ENCODE data around the gene KIAA0232.

The KIAA0232 gene

GRCh38 chr4:6929339-6929811, 146.8 kb downstream of the KIAA0232 start:
- Histone ChIP-seq H3K79me2 (peaks cover 21% of the 10 kb centered on the region), H3K9ac (no peak overlapping the region), H3K27ac (no peak overlapping the region)

DNA sequence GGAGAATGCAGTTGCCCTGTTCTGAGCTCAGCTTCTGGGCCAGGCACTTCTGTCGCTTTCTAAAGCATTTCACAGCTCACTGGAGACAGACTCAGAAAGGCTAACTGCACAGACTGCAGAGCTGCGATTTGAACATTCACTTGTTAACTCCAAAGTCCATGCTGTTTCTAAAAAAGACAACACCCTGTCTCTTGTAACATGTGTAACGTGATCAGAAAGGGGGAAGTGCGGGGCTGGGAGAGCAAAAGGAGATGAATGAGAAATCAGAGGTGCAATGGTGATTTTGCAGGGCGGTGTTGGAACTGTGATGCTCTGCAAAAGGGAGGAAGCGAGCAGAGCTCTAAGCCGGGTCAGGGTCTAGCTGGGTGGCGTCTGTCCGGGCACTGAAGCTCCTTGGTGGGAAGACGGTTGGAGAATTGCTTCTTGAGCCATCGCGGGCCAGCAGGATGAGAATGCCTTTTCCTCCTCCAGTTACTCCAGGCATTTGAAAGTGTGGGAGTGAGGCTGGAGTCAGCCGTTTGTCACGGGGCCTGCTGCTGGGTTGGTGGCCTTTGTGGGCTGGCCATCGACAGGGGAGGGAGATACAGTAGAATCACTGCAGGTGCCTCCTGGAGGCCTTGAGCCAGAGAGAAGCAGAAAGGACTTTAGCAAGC, 147.4 kb downstream of the KIAA0232 start:
- no peak overlapping the region for H3K4me2 ChIP-seq (ENCODE audit: low read length)
- TF ChIP-seq, protein P1, sequence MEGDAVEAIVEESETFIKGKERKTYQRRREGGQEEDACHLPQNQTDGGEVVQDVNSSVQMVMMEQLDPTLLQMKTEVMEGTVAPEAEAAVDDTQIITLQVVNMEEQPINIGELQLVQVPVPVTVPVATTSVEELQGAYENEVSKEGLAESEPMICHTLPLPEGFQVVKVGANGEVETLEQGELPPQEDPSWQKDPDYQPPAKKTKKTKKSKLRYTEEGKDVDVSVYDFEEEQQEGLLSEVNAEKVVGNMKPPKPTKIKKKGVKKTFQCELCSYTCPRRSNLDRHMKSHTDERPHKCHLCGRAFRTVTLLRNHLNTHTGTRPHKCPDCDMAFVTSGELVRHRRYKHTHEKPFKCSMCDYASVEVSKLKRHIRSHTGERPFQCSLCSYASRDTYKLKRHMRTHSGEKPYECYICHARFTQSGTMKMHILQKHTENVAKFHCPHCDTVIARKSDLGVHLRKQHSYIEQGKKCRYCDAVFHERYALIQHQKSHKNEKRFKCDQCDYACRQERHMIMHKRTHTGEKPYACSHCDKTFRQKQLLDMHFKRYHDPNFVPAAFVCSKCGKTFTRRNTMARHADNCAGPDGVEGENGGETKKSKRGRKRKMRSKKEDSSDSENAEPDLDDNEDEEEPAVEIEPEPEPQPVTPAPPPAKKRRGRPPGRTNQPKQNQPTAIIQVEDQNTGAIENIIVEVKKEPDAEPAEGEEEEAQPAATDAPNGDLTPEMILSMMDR (IDR thresholded peaks at IDR 0.05) = no peak
- H3K4me3 ChIP-seq (ENCODE audit: low read depth, low read length) = no peak overlapping the region
- H3K9ac ChIP-seq = no peak overlapping the region
- H3K27me3 ChIP-seq (ENCODE audit: control insufficient read depth, insufficient read depth, low read length) = no peaks in the 10 kb centered on the region
- H3K4me1 ChIP-seq = no peaks in the 10 kb centered on the region
- H3K9me3 ChIP-seq (ENCODE audit: control insufficient read depth, low read length) = no peaks in the 10 kb centered on the region
- peaks cover 21% of the 10 kb centered on the region for H3K79me2 ChIP-seq
- no peak overlapping the region for H2AFZ ChIP-seq
- H3K36me3 ChIP-seq (ENCODE audit: control insufficient read depth, insufficient read depth, low read length) = no peaks in the 10 kb centered on the region
- H3K27ac ChIP-seq = no peak overlapping the region

More at GRCh38 chr4:6929339-6929811, 146.8 kb downstream of the KIAA0232 start:
- Histone ChIP-seq H3K4me3 (ENCODE audit: low read depth, low read length) (no peak overlapping the region), H3K9me3 (ENCODE audit: control insufficient read depth, low read length) (no peaks in the 10 kb centered on the region), H3K27me3 (ENCODE audit: control insufficient read depth, insufficient read depth, low read length) (no peaks in the 10 kb centered on the region), H3K36me3 (ENCODE audit: control insufficient read depth, insufficient read depth, low read length) (no peaks in the 10 kb centered on the region), H3K4me2 (ENCODE audit: low read length) (no peak overlapping the region), H3K4me1 (no peaks in the 10 kb centered on the region), H2AFZ (no peak overlapping the region)
- TF ChIP-seq, protein P1 (IDR thresholded peaks at IDR 0.05) = no peak

GRCh38 chr4:6932475-6932874, 149.9 kb downstream of the KIAA0232 start:
- no peak overlapping the region for H3K27ac ChIP-seq
- H3K4me3 ChIP-seq (ENCODE audit: low read depth, low read length) = no peak overlapping the region
- no peak overlapping the region for H2AFZ ChIP-seq
- no peaks in the 10 kb centered on the region for H3K36me3 ChIP-seq (ENCODE audit: control insufficient read depth, insufficient read depth, low read length)
- H3K4me2 ChIP-seq (ENCODE audit: low read length) = no peak overlapping the region
- H3K9me3 ChIP-seq (ENCODE audit: control insufficient read depth, low read length) = no peaks in the 10 kb centered on the region
- no peak overlapping the region for H3K9ac ChIP-seq
- peaks cover 24% of the 10 kb centered on the region for H3K79me2 ChIP-seq
- TF ChIP-seq, protein P1 (IDR thresholded peaks at IDR 0.05) = no peak
- no peaks in the 10 kb centered on the region for H3K27me3 ChIP-seq (ENCODE audit: control insufficient read depth, insufficient read depth, low read length)
- H3K4me1 ChIP-seq = no peaks in the 10 kb centered on the region

DNA sequence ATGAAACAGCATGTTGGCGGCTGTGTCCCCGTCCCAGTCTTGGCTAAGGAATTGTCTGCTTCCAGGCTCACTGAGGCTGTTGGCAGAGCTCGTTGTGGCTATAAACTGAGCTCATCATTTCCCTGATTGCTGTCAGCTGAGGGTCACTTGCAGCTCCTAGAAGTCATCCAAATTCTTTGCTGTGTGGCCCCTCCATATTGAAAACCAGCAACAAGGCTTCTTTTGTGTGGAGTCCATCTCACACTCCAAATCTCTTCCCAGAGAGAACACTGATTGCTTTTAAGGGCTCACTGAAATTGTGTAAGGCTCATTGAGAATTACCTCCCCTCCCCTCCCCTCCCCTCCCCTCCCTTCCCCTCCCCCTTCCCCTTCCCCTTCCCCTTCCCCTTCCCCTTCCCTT, 150.4 kb downstream of the KIAA0232 start:
- Histone ChIP-seq H3K4me3 (ENCODE audit: low read depth, low read length) (no peak overlapping the region), H3K9ac (no peak overlapping the region)

More for the DNA sequence above, 150.4 kb downstream of the KIAA0232 start:
- Histone ChIP-seq H3K27me3 (ENCODE audit: control insufficient read depth, insufficient read depth, low read length) (no peaks in the 10 kb centered on the region), H3K4me1 (no peaks in the 10 kb centered on the region), H3K4me2 (ENCODE audit: low read length) (no peak overlapping the region), H2AFZ (no peak overlapping the region), H3K27ac (no peak overlapping the region), H3K36me3 (ENCODE audit: control insufficient read depth, insufficient read depth, low read length) (no peaks in the 10 kb centered on the region), H3K79me2 (peaks cover 25% of the 10 kb centered on the region), H3K9me3 (ENCODE audit: control insufficient read depth, low read length) (no peaks in the 10 kb centered on the region)
- TF ChIP-seq, protein P1 (IDR thresholded peaks at IDR 0.05) = no peak

Measured in parathyroid adenoma (tissue), 2 donors.